SK-MEL-5 (cell line): Measurements from ENCODE around the gene DIP2B. TPM values are rescaled to one million over a fixed set of nuclear protein-coding genes. Genes with fewer than 3 reads are reported as not detected.
"Not testable (repeated sequence)": the region's sequence is repeated elsewhere in the genome, so short reads cannot be mapped to it uniquely, and the experiment has no call there.

Source experiments
- DNase-seq: peaks from one replicate; pipeline ENCODE4 v3.0.0-alpha.2; 2016; ENCODE audit warnings: low read depth, low spot score
- in situ Hi-C: cut with HindIII; loops from 2 replicates; pipeline ENCODE4 v1.10.0; 2016; ENCODE audit warnings: low sequenced_read_pairs, high pct_unique_total_duplicates, low pct_unique_long_range_greater_than_20kb
- total RNA-seq: library from RNA; depleted of rRNA; stranded (reverse); fragments of >200 nt; shearing (Covaris generic); gene quantifications from 2 replicates; pipeline ENCODE4 v1.2.3, GENCODE V29; 2014

DIP2B gene
- total RNA-seq, 1 experiment from 2014 or later = 49.0 TPM

DNA sequence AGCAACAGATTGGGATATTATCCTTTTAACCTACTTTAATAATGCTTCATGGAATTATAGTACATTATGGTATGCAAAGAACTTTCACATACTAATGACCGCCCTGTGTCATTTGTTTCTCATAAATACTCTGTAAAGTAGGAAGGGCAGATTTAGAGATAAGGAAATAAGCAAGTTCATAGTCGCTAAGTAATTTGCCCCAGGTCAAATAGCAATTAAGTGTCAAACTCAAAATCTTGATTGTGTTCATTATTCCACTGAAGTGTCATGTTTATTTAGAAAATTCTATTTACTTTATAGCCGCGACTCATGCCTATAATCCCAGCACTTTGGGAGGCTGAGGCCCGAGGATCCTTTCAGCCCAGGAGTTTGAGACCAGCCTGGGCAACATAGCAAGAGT lies 160.4 kb downstream of the DIP2B start:
- in situ Hi-C loops = no loop called here
- DNase-seq = no peak

DNA sequence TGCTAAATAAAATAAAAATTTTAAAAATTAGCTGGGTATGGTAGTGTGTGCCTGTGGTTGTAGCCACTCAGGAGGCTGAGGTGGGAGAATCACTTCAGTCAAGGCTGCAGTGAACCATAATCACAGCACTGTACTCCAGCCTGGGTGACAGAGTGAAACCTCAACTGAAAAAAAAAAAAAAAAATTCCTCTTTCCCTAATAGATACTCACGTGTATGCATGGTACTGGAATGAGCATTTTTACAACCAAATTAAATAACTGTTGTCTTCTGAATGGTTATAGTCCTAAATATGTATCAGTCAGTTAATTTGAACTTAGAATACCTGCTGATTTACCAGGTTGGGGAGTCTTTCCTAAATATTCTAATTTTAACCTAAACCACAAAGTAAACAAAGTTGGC lies 160.8 kb downstream of the DIP2B start:
- no peak for DNase-seq
- in situ Hi-C loops = no loop called here

DNA sequence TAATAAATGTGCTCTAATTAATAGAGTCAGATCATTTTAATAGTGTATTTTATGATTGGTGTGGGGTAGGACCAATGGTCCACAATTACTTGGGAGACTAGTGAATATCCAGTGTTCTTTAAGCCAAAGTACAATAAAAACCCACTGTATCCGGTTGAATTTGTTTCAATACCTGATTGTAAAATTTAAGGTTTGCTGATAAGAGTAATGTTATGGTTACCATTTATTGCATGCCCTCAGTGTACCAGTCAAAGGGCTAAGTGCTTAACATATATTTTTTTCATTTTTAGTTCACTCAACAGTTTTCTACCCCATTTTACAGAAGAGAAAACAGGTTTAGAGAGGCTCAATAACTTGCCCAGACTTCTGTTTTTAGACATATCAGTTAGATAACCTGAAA lies 161.2 kb downstream of the DIP2B start:
- in situ Hi-C loops = no loop called here
- DNase-seq = no peak

DNA sequence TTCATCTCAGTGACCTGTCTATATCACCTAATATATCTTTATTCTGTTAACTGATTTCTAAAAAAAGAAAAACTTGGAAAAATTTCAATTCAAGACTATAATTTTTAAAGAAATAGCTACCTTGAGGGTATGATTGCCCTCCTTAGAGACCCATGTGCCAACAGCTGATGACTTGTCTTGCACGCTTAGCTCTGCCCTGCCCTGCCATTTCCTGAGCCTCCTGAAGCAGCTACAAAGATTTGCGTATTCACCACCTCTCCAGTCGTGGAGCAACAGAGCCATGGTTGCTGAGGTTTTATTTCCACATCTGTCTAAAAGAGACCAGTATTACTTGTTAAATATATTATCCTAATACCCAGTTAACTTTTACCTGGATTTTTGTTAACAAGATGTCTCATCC lies 167.4 kb downstream of the DIP2B start:
- in situ Hi-C loops = no loop called here
- no peak for DNase-seq

DNA sequence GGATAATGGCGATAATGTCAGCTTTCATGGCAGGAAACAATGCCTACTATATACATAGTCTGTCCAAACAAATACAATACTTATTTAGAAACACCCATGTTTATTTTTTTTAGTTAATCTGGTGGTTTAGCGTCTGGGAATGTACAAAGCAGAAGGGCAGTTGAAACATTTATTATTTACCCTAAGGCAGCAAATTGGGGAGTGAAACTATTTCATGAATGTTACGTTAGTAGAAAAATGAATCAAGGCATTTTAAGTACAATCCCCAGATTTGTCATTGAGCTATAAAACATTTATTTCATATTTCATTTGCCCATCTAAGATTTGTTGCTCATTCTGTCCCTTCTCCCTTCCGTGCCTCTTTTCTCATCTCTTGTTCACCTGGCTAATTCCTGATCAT lies 172.0 kb downstream of the DIP2B start:
- in situ Hi-C loops = no loop called here
- peak; percentile 41 for DNase-seq

DNA sequence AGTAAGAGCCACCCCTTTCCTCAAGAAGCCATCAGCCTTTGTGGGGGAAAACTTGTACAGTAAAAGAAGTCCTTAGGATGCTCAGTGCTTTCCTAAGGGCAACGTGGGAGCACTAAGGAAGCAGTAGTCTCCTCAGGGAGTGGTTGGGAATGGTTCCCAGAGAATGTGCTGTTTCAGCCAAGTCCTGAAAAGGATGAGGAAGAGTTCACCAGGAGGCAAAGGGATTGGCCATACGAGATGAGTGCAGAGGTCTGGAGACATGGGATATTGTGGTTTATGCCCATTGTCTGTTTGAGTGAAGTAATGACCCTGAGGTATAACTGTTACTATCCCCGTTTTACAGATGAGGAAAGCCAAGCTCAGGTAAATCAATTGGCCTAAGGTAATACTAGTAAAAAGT lies 173.1 kb downstream of the DIP2B start:
- in situ Hi-C loops = no loop called here
- DNase-seq = no peak

DNA sequence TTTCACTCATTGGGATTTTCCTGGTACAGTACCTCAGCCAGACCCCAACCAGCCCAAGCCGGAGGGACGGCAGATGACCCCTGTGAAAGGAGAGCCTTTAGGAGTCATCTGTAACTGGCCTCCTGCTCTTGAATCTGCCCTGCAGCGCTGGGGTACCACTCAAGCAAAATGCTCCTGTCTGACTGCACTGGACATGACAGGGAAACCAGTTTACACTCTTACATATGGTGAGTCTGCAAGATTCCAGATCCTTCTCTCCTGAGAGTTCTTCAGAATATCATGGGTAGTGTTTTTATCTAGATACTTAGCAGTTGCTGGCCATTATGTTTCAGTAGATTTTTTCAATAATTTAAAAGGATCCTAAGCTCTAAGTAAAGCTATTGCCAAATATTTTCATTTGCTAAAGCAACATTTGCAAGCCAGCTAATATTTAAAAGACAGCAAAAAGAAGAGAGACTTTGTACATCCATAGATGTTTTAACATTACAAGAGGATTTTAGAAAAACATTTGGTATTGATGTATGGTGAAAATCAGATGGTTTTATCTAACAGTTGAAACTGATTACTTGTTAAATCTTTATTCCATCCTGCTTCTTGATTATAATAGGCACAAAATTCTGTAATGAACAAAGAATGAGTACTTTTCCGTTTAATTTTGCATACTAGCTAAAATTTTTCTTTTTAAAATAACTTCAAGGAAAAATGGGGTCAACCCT lies 174.0 kb downstream of the DIP2B start:
- DNase-seq = no peak
- in situ Hi-C loops = no loop called here

DNA sequence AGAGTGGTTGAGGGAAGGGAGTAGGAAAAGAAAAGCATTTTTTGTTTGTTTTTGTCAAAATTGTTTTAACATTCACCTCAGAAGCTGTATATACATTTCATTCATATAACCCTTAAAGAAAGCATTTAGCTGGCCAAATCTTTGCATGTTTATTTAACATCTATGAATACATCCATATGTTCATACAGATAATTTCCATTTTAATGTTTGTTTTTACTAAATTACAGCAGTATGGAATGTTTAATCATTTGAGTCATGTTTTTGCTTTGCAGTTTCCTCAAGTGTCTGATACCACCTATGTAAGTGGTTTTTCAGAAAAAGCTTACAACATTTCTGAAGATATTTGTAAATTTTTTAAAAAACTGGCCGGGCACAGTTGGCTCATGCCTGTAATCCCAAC lies 174.8 kb downstream of the DIP2B start:
- in situ Hi-C loops = no loop called here
- DNase-seq = no peak

DNA sequence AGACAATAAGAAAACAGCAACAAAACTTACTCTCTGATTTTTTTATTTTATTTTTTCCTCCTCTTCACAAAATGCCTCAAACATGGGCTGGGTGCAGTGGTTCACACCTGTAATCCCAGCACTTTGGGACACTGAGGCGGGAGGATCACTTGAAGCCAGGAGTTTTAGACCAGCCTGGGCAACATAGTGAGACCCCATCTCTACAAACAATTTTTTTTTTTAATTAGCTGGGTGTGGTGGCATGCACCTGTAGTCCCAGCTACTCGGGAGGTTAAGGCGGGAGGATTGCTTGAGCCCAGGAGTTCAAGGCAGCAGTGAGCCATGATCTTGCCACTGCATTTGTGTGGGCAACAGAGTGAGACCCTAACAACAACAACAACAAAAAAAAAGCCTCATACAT lies 176.3 kb downstream of the DIP2B start:
- in situ Hi-C loops, DNase-seq: not testable (repeated sequence)

DNA sequence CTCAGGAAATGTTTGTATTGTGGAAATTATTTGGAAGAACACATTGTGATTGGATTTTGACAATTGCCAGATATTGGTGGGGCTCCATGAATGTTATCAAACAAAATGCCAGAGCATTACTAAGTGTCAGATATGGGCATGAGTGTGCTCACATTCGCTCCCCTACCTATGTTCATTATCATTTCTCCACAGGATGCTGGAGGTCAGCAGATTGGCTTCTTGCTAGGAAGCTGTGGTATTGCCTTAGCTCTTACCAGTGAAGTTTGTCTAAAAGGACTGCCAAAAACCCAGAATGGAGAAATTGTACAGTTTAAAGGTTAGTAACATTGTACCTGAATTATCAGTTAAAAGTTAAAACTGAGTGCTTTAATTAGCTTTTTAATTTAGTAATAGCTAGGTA lies 180.9 kb downstream of the DIP2B start:
- no peak for DNase-seq
- in situ Hi-C loops = no loop called here

DNA sequence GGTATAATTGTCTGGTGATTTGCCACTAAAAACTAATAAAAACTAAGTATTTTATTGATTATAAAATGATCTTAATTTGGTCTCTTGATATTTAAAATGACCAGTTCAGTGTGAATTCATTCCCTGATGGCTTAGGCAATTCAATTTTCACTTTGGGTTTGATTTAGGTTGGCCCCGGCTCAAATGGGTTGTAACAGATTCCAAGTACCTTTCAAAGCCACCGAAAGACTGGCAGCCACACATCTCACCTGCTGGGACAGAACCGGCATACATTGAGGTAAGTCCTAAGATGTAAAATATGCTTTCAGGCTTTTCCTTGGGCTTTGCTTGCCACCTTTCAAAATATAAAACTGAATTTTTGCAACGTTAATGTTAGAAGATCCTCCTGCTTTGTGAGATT lies 181.6 kb downstream of the DIP2B start:
- in situ Hi-C loops = no loop called here
- DNase-seq = no peak

DNA sequence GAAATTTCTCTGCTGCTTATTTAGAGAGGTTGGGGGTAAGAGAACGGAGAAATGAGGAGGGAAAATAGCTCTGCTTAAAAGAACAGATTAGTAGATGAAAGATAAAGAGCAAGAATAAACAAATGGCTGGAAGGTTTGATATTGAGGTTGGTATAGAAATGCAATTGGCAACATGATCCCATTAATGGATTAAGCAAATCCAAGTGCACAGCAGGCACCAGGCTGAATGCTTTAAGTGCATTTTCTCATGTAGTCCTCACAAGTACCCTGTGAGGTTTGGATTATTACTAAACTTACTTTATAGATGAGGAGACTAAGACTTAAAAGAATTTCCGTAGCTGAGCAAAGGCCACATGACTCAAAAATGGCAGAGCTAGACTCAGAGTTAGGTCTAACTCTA lies 182.2 kb downstream of the DIP2B start:
- no peak for DNase-seq
- in situ Hi-C loops = no loop called here

DNA sequence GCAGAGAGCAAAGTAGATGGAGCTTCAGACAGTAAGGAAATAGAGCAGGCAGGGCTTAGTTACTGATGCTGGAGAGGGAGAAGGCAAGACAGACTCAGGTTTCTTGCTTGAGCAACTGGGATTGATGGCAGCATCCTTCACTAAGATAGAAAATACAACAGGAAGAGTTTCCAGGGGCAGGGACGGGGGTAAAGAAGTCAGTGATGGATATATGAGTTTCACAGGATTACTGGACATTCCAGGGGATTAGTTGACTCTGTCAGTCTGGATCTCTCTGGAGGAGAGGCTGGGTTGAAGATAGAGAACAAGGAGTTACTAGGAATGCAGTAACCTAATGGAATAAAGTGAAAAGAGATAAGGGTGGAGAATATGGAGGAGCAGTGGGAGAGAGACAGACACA lies 184.7 kb downstream of the DIP2B start:
- no peak for DNase-seq
- in situ Hi-C loops = no loop called here

DNA sequence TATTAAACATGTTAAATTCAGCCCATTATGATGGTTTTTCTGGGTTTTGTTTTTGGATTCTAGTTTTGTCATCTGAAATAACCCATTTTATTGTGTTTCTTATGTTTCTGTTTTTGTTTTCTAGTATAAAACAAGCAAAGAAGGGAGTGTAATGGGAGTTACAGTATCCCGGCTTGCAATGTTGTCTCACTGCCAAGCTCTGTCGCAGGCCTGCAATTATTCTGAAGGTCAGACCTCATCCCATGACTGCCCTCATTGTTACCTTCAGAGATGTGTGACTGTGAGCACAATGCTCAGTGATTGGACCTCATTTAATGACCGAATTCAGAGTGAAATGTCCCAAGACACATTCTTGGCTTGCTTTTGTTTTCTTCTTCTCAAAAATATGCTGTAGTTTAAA lies 186.1 kb downstream of the DIP2B start:
- in situ Hi-C loops = no loop called here

DNA sequence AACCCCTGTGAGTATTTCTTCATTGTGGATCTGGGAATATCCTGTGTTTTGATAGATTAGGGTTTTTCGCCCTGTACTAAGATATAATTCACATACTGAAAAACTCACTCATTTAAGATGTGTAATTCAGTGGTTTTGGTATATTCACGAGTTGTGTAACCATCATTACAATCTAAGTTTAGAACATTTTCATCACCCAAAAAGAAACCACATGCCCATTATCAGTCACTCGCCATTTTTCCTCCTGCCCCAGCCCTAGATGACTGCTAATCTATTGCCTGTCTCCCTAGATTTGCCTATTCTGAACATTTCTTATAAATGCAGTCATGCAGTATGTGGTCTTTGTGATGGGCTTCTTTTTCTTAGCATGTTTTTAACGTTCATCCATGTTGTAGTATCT lies 191.2 kb downstream of the DIP2B start:
- DNase-seq = no peak
- in situ Hi-C loops = no loop called here

More for the DNA sequence above, 186.1 kb downstream of the DIP2B start:
- DNase-seq = peak; percentile 96

DNA sequence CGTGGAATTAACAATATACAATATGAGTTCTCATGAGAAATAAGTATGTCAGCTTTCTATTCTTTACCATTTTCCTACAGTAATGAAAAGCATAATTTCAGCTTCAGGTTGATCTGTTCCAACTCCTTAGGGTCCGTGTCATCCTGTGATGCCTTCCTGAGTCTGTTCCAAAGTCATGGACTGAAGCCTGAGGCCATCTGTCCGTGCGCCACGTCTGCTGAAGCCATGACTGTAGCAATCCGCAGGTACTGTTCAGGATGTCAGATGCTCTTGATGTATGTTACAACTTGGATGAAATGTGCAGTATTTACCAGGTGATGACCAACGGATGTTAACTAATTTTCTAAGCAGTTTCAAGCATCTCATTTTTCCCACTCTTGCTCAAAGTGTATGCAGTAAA lies 192.1 kb downstream of the DIP2B start:
- in situ Hi-C loops = no loop called here
- no peak for DNase-seq

DNA sequence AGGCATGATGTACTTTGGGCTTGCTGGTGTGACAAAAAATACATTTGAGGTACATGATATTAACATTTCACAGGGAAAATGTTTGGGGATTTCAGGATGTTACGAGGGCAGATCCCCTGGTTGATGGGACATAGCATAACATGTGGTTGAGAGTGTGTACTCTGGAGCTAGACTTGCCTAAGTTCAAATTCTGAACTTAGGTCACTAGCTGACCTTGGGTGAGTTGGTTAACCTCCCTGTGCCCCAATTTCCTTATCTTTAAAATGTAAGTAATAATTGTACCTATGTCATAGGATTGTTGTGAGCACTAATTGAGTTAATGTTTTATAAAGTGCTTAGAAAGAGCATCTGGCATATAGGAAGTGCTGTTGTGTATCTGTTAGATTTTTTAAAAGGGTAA lies 194.4 kb downstream of the DIP2B start:
- in situ Hi-C loops = no loop called here
- no peak for DNase-seq

DNA sequence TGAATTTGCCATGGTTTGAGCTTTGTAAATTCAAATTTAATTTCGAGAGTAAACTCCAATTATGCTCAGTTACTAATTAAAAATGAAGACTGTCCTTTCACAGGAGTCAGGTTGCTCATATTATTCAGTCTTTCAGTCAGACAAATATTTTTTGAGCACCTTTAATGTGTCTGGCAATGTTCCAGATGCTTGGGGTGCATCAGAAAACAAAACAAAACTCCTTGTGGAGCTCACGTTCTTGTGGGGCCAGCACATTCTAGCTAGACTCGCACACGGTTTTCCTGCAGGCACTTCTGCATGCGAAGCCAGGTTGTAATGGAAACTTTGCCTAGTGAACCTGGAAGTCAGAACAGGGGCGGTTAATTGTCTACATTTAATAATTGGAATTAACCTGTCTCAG lies 195.2 kb downstream of the DIP2B start:
- in situ Hi-C loops = no loop called here
- no peak for DNase-seq

DNA sequence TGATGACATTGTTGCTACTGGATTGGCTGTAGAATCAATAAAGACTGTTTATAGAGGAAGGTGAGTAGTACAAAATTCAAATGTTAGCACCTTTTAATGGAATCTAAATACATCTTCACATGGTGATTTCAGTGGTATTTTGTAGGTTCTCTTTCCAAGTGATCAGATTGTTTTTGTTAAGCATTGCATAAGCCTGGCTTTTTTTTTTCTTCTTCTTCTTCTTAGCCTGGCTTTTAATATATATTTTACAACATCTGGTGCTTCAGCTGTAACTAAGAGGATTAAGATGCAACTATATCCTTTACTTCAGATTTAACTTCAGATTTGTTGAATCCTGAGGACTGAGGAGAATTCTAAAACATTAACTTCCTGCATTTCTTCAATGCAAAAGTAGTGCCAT lies 201.8 kb downstream of the DIP2B start:
- DNase-seq = no peak
- in situ Hi-C loops = no loop called here

DNA sequence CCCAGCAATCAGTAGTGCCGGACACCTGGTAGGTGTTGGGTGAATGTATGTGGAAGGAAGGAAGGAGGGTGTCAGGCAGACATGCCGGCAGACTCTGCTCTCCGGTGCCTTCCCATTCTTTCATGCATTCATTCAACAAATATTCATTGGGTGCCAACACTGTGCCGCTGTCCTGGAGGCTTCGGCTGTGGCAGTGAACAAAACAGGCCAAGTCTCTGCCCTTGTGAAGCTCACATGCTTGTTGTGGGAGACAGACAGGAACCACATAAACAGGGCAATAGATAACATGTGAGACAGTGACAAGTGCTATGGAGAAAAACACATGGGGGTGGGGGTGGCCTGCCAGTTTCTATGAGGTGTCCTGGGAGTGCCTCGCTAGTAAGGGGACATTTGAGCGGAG lies 202.6 kb downstream of the DIP2B start:
- in situ Hi-C loops = no loop called here
- DNase-seq = peak; percentile 45
